ENCODE data around the gene NHSL1. TPM values are rescaled to one million over a fixed set of nuclear protein-coding genes. Genes with fewer than 3 reads are reported as not detected.

NHSL1 gene
- total RNA-seq, 1 donor from 2014 or later = 23.4 TPM

DNA sequence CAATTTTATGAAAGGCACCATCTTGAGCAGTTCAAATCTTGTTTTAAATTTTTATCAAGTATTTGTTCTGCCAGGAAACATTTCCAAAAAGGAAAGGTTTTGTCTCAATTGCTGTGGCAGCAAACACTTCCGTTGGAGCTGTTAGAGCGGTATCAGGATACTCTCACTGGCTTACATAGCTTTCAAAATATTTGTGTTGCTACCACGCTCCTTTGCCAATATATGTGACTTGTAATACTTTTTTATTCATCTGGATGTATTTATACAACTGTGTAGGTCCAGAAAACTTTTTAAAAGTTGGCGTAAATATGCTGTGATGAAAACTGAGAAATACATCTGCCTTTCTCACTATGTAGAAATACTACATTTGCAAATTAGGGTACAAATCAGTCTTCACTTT, 37.8 kb upstream of the NHSL1 start:
- no peaks in the 10 kb centered on the region for H3K27me3 Mint-ChIP-seq (ENCODE audit: low read depth)
- no peak for DNase-seq (ENCODE audit: low spot score)
- TF ChIP-seq, protein P1, sequence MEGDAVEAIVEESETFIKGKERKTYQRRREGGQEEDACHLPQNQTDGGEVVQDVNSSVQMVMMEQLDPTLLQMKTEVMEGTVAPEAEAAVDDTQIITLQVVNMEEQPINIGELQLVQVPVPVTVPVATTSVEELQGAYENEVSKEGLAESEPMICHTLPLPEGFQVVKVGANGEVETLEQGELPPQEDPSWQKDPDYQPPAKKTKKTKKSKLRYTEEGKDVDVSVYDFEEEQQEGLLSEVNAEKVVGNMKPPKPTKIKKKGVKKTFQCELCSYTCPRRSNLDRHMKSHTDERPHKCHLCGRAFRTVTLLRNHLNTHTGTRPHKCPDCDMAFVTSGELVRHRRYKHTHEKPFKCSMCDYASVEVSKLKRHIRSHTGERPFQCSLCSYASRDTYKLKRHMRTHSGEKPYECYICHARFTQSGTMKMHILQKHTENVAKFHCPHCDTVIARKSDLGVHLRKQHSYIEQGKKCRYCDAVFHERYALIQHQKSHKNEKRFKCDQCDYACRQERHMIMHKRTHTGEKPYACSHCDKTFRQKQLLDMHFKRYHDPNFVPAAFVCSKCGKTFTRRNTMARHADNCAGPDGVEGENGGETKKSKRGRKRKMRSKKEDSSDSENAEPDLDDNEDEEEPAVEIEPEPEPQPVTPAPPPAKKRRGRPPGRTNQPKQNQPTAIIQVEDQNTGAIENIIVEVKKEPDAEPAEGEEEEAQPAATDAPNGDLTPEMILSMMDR (IDR thresholded peaks at IDR 0.05) = no peak

DNA sequence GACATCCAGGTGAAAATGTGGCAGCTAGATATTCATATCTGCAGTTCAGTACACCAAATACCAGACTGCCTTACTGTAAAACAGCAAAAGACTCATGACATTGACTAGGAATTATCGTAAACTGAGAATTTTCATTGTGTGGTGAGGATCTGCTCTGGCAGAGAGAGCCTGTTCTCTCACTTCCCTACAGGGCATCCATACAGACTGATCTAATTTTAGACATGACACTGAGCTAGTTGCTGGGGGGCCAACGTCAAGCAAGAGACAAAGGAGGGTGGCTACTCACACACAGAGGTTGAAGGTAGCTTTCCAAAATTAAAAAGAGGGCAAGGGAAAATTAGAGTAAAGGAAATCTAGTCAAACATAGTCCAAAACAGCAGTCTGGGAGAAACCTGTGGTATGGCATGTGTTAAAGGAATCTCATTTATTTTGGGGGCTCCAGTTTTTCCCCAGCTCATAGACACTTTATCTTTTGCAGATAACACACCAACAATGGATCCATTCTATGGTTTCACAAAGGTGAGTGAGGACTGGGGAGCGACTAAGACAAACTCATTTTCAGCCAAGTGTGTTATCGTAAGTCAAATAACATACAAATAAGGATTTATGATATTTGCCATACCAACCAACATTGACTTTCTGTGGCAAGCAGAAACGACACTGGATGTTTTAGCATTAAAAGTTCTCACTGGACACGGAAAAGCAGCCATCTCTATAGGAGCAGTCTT, 36.6 kb upstream of the NHSL1 start:
- Mint-ChIP-seq H3K4me1 (ENCODE audit: low read depth) (peaks cover 55% of the 10 kb centered on the region), H3K27ac (ENCODE audit: unreplicated experiment) (peak overlapping the region; percentile 23), H3K4me3 (ENCODE audit: unreplicated experiment) (no peak overlapping the region), H3K27me3 (ENCODE audit: low read depth) (no peaks in the 10 kb centered on the region), H3K9me3 (ENCODE audit: low read depth) (no peaks in the 10 kb centered on the region), H3K36me3 (ENCODE audit: low read depth) (no peaks in the 10 kb centered on the region)
- TF ChIP-seq, protein P1 (IDR thresholded peaks at IDR 0.05) = no peak
- no peak for DNase-seq (ENCODE audit: low spot score)

More for the DNA sequence above, 37.8 kb upstream of the NHSL1 start:
- Mint-ChIP-seq H3K36me3 (ENCODE audit: low read depth) (no peaks in the 10 kb centered on the region), H3K4me3 (ENCODE audit: unreplicated experiment) (no peak overlapping the region), H3K9me3 (ENCODE audit: low read depth) (no peaks in the 10 kb centered on the region), H3K27ac (ENCODE audit: unreplicated experiment) (peak overlapping the region; percentile 88), H3K4me1 (ENCODE audit: low read depth) (peaks cover 67% of the 10 kb centered on the region)

DNA sequence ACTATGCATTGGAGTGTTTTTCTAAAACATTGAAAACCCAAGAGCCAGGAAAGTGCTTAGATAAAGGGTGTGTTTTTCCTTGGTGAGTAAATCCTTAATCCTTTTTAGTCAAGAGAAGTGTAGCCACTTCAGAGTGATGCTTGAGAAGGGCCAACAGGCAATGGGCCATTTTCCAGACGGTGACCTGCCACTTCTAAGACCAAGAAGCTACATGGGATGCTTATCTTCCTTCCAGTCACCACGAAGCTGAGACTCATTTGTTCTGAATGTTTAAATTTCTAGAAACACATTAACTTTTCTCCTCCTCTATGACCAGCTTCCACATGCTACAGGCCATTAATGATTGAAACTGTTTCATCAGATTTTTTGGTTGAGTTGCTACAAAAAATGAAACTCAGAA, 34.4 kb upstream of the NHSL1 start:
- Mint-ChIP-seq H3K27ac (ENCODE audit: unreplicated experiment) (no peak overlapping the region), H3K4me3 (ENCODE audit: unreplicated experiment) (no peak overlapping the region), H3K4me1 (ENCODE audit: low read depth) (peaks cover 33% of the 10 kb centered on the region), H3K9me3 (ENCODE audit: low read depth) (no peaks in the 10 kb centered on the region), H3K36me3 (ENCODE audit: low read depth) (no peaks in the 10 kb centered on the region), H3K27me3 (ENCODE audit: low read depth) (no peaks in the 10 kb centered on the region)
- DNase-seq (ENCODE audit: low spot score) = no peak
- TF ChIP-seq, protein P1 (IDR thresholded peaks at IDR 0.05) = no peak

DNA sequence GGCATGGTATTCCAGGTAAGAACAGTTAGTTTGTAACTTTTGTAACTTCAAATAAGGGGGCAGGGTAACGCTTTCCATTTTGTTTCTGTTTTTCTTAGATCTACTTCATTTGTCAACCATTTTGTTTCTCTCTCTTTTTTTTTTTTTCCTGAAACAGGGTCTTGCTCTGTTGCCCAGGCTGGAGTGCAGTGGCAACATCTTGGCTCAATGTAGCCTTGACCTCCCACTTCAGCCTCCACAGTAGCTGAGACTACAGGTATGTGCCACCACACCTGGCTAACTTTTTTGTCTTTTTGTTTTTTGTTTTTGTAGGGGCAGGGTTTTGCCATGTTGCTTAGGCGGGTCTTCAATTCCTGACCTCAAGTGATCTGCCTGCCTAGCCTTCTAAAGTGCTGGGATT, 32.1 kb upstream of the NHSL1 start:
- TF ChIP-seq, protein P1 (IDR thresholded peaks at IDR 0.05) = no peak
- Mint-ChIP-seq H3K4me3 (ENCODE audit: unreplicated experiment) (no peak overlapping the region), H3K27ac (ENCODE audit: unreplicated experiment) (no peak overlapping the region), H3K27me3 (ENCODE audit: low read depth) (no peaks in the 10 kb centered on the region), H3K9me3 (ENCODE audit: low read depth) (no peaks in the 10 kb centered on the region), H3K4me1 (ENCODE audit: low read depth) (peaks cover 18% of the 10 kb centered on the region), H3K36me3 (ENCODE audit: low read depth) (no peaks in the 10 kb centered on the region)
- DNase-seq (ENCODE audit: low spot score) = no peak

DNA sequence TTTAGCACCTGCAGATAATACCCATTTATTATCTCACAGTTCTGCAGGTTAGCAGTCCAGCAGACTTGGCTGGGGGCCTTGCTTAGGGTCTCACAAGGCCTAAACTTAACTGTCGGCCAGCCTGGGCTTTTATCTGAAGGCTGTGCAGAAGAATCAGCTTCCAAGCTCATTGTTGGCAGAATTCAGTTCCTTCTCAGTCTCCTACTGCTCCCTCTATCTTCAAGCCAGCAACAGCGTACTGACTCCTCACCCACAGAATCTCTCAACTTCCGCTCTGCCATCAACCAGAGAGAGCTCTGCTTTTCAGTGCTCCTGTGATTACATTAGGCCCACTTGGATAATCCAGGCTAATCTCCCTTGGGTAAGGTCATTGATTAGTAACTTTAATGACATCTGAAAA, 30.2 kb upstream of the NHSL1 start:
- no peak for DNase-seq (ENCODE audit: low spot score)
- H3K36me3 Mint-ChIP-seq (ENCODE audit: low read depth) = no peaks in the 10 kb centered on the region
- TF ChIP-seq, protein P1 (IDR thresholded peaks at IDR 0.05) = no peak
- no peaks in the 10 kb centered on the region for H3K27me3 Mint-ChIP-seq (ENCODE audit: low read depth)
- H3K4me3 Mint-ChIP-seq (ENCODE audit: unreplicated experiment) = no peak overlapping the region
- H3K27ac Mint-ChIP-seq (ENCODE audit: unreplicated experiment) = no peak overlapping the region
- H3K9me3 Mint-ChIP-seq (ENCODE audit: low read depth) = no peaks in the 10 kb centered on the region
- peaks cover 9% of the 10 kb centered on the region for H3K4me1 Mint-ChIP-seq (ENCODE audit: low read depth)

Measured in chondrocyte (in vitro differentiated cells).